Activated T-cell treated with anti-CD3 and anti-CD28 coated beads, Interleukin-2, amount 50 U/mL, for 72 hours (primary cell): ENCODE measurements around the gene SUGCT. TPM values are rescaled to one million over a fixed set of nuclear protein-coding genes. Genes with fewer than 3 reads are reported as not detected.
A peak's percentile ranks its signal among the peaks of the same experiment; 100 is the strongest.

Experiments used
- ATAC-seq, 2 donors: fragments of 150-1000 bp; cut with Tn5 transposase; replicated peaks in 1 of 2; 2 replicates each; pipeline ENCODE4 v1.10.0; 2021; ENCODE audit warnings: moderate library complexity in 2 of 2, mild to moderate bottlenecking in 1 of 2
- DNase-seq, 2 donors: peaks; one replicate each; pipeline ENCODE4 v3.0.0; 2021 to 2022; ENCODE audit warnings: mixed read lengths in 1 of 2
- H3K27ac Mint-ChIP-seq: one replicate; pipeline ENCODE4 v1.8.0; 2022; ENCODE audit warnings: mild to moderate bottlenecking, moderate library complexity, mixed read lengths
- H3K27me3 Mint-ChIP-seq: one replicate; pipeline ENCODE4 v1.8.0; 2022; ENCODE audit warnings: low read depth, mixed read lengths
- H3K36me3 Mint-ChIP-seq, 2 donors: one replicate each; pipeline ENCODE4 v1.8.0; 2022; ENCODE audit warnings: mixed read lengths in 2 of 2, mild to moderate bottlenecking in 1 of 2; ENCODE audit not compliant: insufficient read depth in 2 of 2
- H3K4me1 Mint-ChIP-seq: one replicate; pipeline ENCODE4 v1.8.0; 2022; ENCODE audit warnings: low read depth, mixed read lengths
- H3K4me3 Mint-ChIP-seq, 2 donors: one replicate each; pipeline ENCODE4 v1.8.0; 2022; ENCODE audit warnings: mild to moderate bottlenecking in 2 of 2, mixed read lengths in 2 of 2, moderate library complexity in 2 of 2
- H3K9me3 Mint-ChIP-seq, 2 donors: one replicate each; pipeline ENCODE4 v1.8.0; 2022; ENCODE audit warnings: mixed read lengths in 2 of 2
- total RNA-seq, 2 donors: library from RNA; stranded (reverse); gene quantifications; one replicate each; pipeline ENCODE4 v1.2.3, GENCODE V29; 2022

Gene SUGCT
- total RNA-seq: 1 to 10 TPM; 1.5 to 1.6 TPM

GRCh38 chr7:40134428-40135316 is at the start of gene SUGCT, which contains the start of gene MPLKIP:
SUGCT (plus strand) TSS chr7:40135005.
MPLKIP (minus strand) TSS chr7:40134622; CDS start chr7:40134567, 55 bp downstream.
- H3K9me3 Mint-ChIP-seq: no peaks in the 10 kb centered on the region
- peaks cover 1% of the 10 kb centered on the region in 2 donors for H3K36me3 Mint-ChIP-seq
- ATAC-seq (peak; percentile 87 to 90), DNase-seq (peak; percentile 87 to 88)
- H3K4me1 Mint-ChIP-seq: peaks cover 34% of the 10 kb centered on the region
- H3K27ac Mint-ChIP-seq: peak within 1 kb of the TSS; percentile 97
- H3K27me3 Mint-ChIP-seq: no peaks in the 10 kb centered on the region
- H3K4me3 Mint-ChIP-seq: peak within 1 kb of the TSS; percentile 91 to 96

GRCh38 chr7:40092182-40092581 is 42.6 kb upstream of the SUGCT start:
- Mint-ChIP-seq H3K36me3 (peaks cover 0 to 14% of the 10 kb centered on the region in 2 donors), H3K4me3 (no peak overlapping the region), H3K9me3 (no peaks in the 10 kb centered on the region), H3K4me1 (peaks cover 13% of the 10 kb centered on the region), H3K27ac (no peak overlapping the region), H3K27me3 (no peaks in the 10 kb centered on the region)
- no peak for ATAC-seq
- no peak for DNase-seq

GRCh38 chr7:40093631-40094350 is 41.0 kb upstream of the SUGCT start:
- Mint-ChIP-seq H3K36me3 (peaks cover 0 to 14% of the 10 kb centered on the region in 2 donors), H3K27me3 (no peaks in the 10 kb centered on the region), H3K4me3 (no peak overlapping the region), H3K27ac (no peak overlapping the region), H3K4me1 (peaks cover 13% of the 10 kb centered on the region), H3K9me3 (no peaks in the 10 kb centered on the region)
- DNase-seq (no peak), ATAC-seq (no peak)

- H3K9me3 Mint-ChIP-seq: no peaks in the 10 kb centered on the region
These were observed 39.6 kb upstream of the SUGCT start for GRCh38 chr7:40095230-40095629.

GRCh38 chr7:40095695-40096327 is 39.0 kb upstream of the SUGCT start:
- ATAC-seq (no peak), DNase-seq (no peak)
- Mint-ChIP-seq H3K36me3 (peaks cover 0 to 8% of the 10 kb centered on the region in 2 donors), H3K27ac (no peak overlapping the region), H3K9me3 (no peaks in the 10 kb centered on the region), H3K27me3 (no peaks in the 10 kb centered on the region), H3K4me1 (peaks cover 8% of the 10 kb centered on the region), H3K4me3 (no peak overlapping the region)

More at GRCh38 chr7:40095230-40095629, 39.6 kb upstream of the SUGCT start:
- Mint-ChIP-seq H3K27me3 (no peaks in the 10 kb centered on the region), H3K4me3 (no peak overlapping the region), H3K4me1 (peaks cover 8% of the 10 kb centered on the region), H3K27ac (no peak overlapping the region), H3K36me3 (peaks cover 0 to 11% of the 10 kb centered on the region in 2 donors)
- ATAC-seq: no peak
- DNase-seq: no peak

GRCh38 chr7:40097728-40098127 is 37.1 kb upstream of the SUGCT start:
- peak overlapping the region; percentile 68 for H3K27ac Mint-ChIP-seq
- no peaks in the 10 kb centered on the region for H3K27me3 Mint-ChIP-seq
- peaks cover 8% of the 10 kb centered on the region for H3K4me1 Mint-ChIP-seq
- DNase-seq (no peak), ATAC-seq (no peak)
- no peaks in the 10 kb centered on the region for H3K9me3 Mint-ChIP-seq
- no peak overlapping the region for H3K4me3 Mint-ChIP-seq
- H3K36me3 Mint-ChIP-seq: peaks cover 0 to 6% of the 10 kb centered on the region in 2 donors

GRCh38 chr7:40098810-40099209 is 36.0 kb upstream of the SUGCT start:
- Mint-ChIP-seq H3K36me3 (peaks cover 0 to 3% of the 10 kb centered on the region in 2 donors), H3K9me3 (no peaks in the 10 kb centered on the region), H3K4me3 (no peak overlapping the region), H3K27ac (no peak overlapping the region), H3K4me1 (peaks cover 8% of the 10 kb centered on the region), H3K27me3 (no peaks in the 10 kb centered on the region)
- no peak for DNase-seq
- no peak for ATAC-seq

GRCh38 chr7:40099837-40100236 is 35.0 kb upstream of the SUGCT start:
- ATAC-seq (no peak), DNase-seq (no peak)
- Mint-ChIP-seq H3K9me3 (no peaks in the 10 kb centered on the region), H3K36me3 (peaks cover 0 to 3% of the 10 kb centered on the region in 2 donors), H3K4me3 (no peak overlapping the region), H3K27me3 (no peaks in the 10 kb centered on the region), H3K4me1 (peaks cover 8% of the 10 kb centered on the region), H3K27ac (no peak overlapping the region)

- ATAC-seq: no peak
- Mint-ChIP-seq H3K4me3 (no peak overlapping the region), H3K4me1 (peaks cover 2% of the 10 kb centered on the region), H3K9me3 (no peaks in the 10 kb centered on the region), H3K27ac (peak overlapping the region; percentile 50), H3K27me3 (no peaks in the 10 kb centered on the region), H3K36me3 (peaks cover 0 to 3% of the 10 kb centered on the region in 2 donors)
- DNase-seq: no peak
These were observed 33.6 kb upstream of the SUGCT start for GRCh38 chr7:40101201-40101600.

GRCh38 chr7:40102897-40103296 is 31.9 kb upstream of the SUGCT start:
- no peaks in the 10 kb centered on the region for H3K4me1 Mint-ChIP-seq
- H3K27ac Mint-ChIP-seq: peak overlapping the region; percentile 8
- no peak for ATAC-seq

GRCh38 chr7:40105879-40106473 is 28.8 kb upstream of the SUGCT start:
- ATAC-seq (no peak), DNase-seq (no peak)
- Mint-ChIP-seq H3K9me3 (no peaks in the 10 kb centered on the region), H3K4me3 (no peak overlapping the region), H3K27ac (no peak overlapping the region), H3K36me3 (no peaks in the 10 kb centered on the region), H3K4me1 (no peaks in the 10 kb centered on the region), H3K27me3 (no peaks in the 10 kb centered on the region)

More at GRCh38 chr7:40102897-40103296, 31.9 kb upstream of the SUGCT start:
- no peak for DNase-seq
- Mint-ChIP-seq H3K4me3 (no peak overlapping the region), H3K9me3 (no peaks in the 10 kb centered on the region), H3K27me3 (no peaks in the 10 kb centered on the region), H3K36me3 (no peaks in the 10 kb centered on the region)

GRCh38 chr7:40115936-40116335 is 18.9 kb upstream of the SUGCT start:
- Mint-ChIP-seq H3K27ac (no peak overlapping the region), H3K36me3 (no peaks in the 10 kb centered on the region), H3K9me3 (no peaks in the 10 kb centered on the region), H3K4me3 (no peak overlapping the region), H3K4me1 (no peaks in the 10 kb centered on the region), H3K27me3 (no peaks in the 10 kb centered on the region)
- ATAC-seq (no peak), DNase-seq (no peak)
